HG02588 (cell line): ENCODE data around the gene COQ5.
A peak's percentile ranks its signal among the peaks of the same experiment; 100 is the strongest.
"Not testable (repeated sequence)": the region's sequence is repeated elsewhere in the genome, so short reads cannot be mapped to it uniquely, and the experiment has no call there.

Experiments
- ATAC-seq: cut with Tn5 transposase; IDR thresholded peaks from one replicate; pipeline ENCODE4 v1.9.1; 2021; ENCODE audit warnings: mild to moderate bottlenecking, moderate library complexity; ENCODE audit not compliant: unreplicated experiment

Gene COQ5

GRCh38 chr12:120528861-120529525 lies at the start of gene COQ5:
Gene COQ5, minus strand, starts transcription at chr12:120529158. Its CDS starts 17 bp downstream, at chr12:120529141.
- ATAC-seq = peak; percentile 60

GRCh38 chr12:120574106-120574505 lies 45.1 kb upstream of the COQ5 start:
- ATAC-seq = no peak

GRCh38 chr12:120573560-120573959 lies 44.6 kb upstream of the COQ5 start:
- ATAC-seq = no peak

GRCh38 chr12:120571299-120571698 lies 42.3 kb upstream of the COQ5 start:
- no peak for ATAC-seq

GRCh38 chr12:120563495-120563894 lies 34.5 kb upstream of the COQ5 start:
- ATAC-seq = no peak

GRCh38 chr12:120562906-120563305 lies 33.9 kb upstream of the COQ5 start:
- no peak for ATAC-seq

- no peak for ATAC-seq
Measured at GRCh38 chr12:120557589-120557988, 28.6 kb upstream of the COQ5 start.

- no peak for ATAC-seq
Measured at GRCh38 chr12:120554678-120555077, 25.7 kb upstream of the COQ5 start.

- ATAC-seq = no peak
Measured at GRCh38 chr12:120546050-120546386, 17.1 kb upstream of the COQ5 start.

- ATAC-seq = no peak
Measured at GRCh38 chr12:120544691-120545090, 15.7 kb upstream of the COQ5 start.

- ATAC-seq = no peak
Measured at GRCh38 chr12:120542166-120542565, 13.2 kb upstream of the COQ5 start.

- no peak for ATAC-seq
Measured at GRCh38 chr12:120540445-120540844, 11.5 kb upstream of the COQ5 start.

GRCh38 chr12:120539303-120539702 lies 10.3 kb upstream of the COQ5 start:
- no peak for ATAC-seq

- ATAC-seq = no peak
Measured at GRCh38 chr12:120538281-120539156, 9.6 kb upstream of the COQ5 start.

GRCh38 chr12:120537856-120538220 lies 8.9 kb upstream of the COQ5 start:
- ATAC-seq = no peak

- no peak for ATAC-seq
Measured at GRCh38 chr12:120536064-120536791, 7.3 kb upstream of the COQ5 start.

GRCh38 chr12:120534703-120535655 lies 6.0 kb upstream of the COQ5 start:
- peak; percentile 31 for ATAC-seq

- ATAC-seq = peak; percentile 65
Measured at GRCh38 chr12:120534203-120534702, 5.3 kb upstream of the COQ5 start, which contains the start of gene RNF10. Gene RNF10, plus strand, starts transcription at chr12:120534356. Its CDS starts 456 bp downstream, at chr12:120534812.

GRCh38 chr12:120532701-120533238 lies 3.8 kb upstream of the COQ5 start:
- no peak for ATAC-seq

- not testable (repeated sequence) for ATAC-seq
Measured at GRCh38 chr12:120530418-120530761, 1.4 kb upstream of the COQ5 start.
